Bronchial epithelial cell (primary cell): ENCODE results near the gene PLP1. TPM values are rescaled to one million over a fixed set of nuclear protein-coding genes. Genes with fewer than 3 reads are reported as not detected.
"Not testable (repeated sequence)": the region's sequence is repeated elsewhere in the genome, so short reads cannot be mapped to it uniquely, and the experiment has no call there.

Source experiments
- DNase-seq: peaks from one replicate; pipeline ENCODE4 v3.0.0-alpha.2; 2010; ENCODE audit warnings: low read depth
- FAIRE-seq: peaks from 2 replicates; lab custom pipeline; 2011; peaks lifted over from hg19 to GRCh38; lab: Jason Lieb, UNC
- H3K27me3 ChIP-seq: 2 replicates; pipeline ENCODE4 v1.5.1; 2011; ENCODE audit warnings: low read length; ENCODE audit not compliant: control insufficient read depth, insufficient read depth
- H3K36me3 ChIP-seq: 2 replicates; pipeline ENCODE4 v1.5.1; 2011; ENCODE audit warnings: low read length; ENCODE audit not compliant: control insufficient read depth, insufficient read depth
- H3K4me3 ChIP-seq: 2 replicates; pipeline ENCODE4 v1.5.1; 2011; ENCODE audit warnings: mild to moderate bottlenecking, low read depth, low read length, control low read depth
- CTCF ChIP-seq: IDR thresholded peaks from 2 replicates; pipeline ENCODE4 v1.5.1; 2011; ENCODE audit warnings: mild to moderate bottlenecking, moderate library complexity, low read length, control low read depth, inconsistent platforms; ENCODE audit not compliant: insufficient read depth, severe bottlenecking
- total RNA-seq: library from RNA; depleted of rRNA; stranded (reverse); fragments of >200 nt; gene quantifications from 2 replicates; pipeline ENCODE4 v1.2.1, GENCODE V29; 2014

PLP1 gene
- total RNA-seq, 1 donor from 2014 or later, result not detected

GRCh38 chrX:103806862-103807474 is 30.3 kb downstream of the PLP1 start:
- no peak for TF ChIP-seq CTCF
- no peaks in the 10 kb centered on the region for H3K27me3 ChIP-seq
- FAIRE-seq, result no peak

GRCh38 chrX:103811858-103812257 is 35.2 kb downstream of the PLP1 start:
- no peak overlapping the region for H3K4me3 ChIP-seq
- H3K27me3 ChIP-seq, result no peaks in the 10 kb centered on the region
- FAIRE-seq (no peak), DNase-seq (no peak)
- no peak for TF ChIP-seq CTCF
- no peaks in the 10 kb centered on the region for H3K36me3 ChIP-seq

More at GRCh38 chrX:103806862-103807474, 30.3 kb downstream of the PLP1 start:
- no peaks in the 10 kb centered on the region for H3K36me3 ChIP-seq
- no peak for DNase-seq
- H3K4me3 ChIP-seq, result no peak overlapping the region

GRCh38 chrX:103817101-103817500 is 40.5 kb downstream of the PLP1 start:
- FAIRE-seq, result not testable (repeated sequence)

GRCh38 chrX:103817502-103817901 is 40.9 kb downstream of the PLP1 start:
- Histone ChIP-seq H3K4me3 (no peak overlapping the region), H3K36me3 (no peaks in the 10 kb centered on the region), H3K27me3 (no peaks in the 10 kb centered on the region)
- FAIRE-seq (no peak), DNase-seq (peak; percentile 52)
- TF ChIP-seq CTCF, result peak; percentile 27

More at GRCh38 chrX:103817101-103817500, 40.5 kb downstream of the PLP1 start:
- H3K36me3 ChIP-seq, H3K4me3 ChIP-seq, DNase-seq, H3K27me3 ChIP-seq: not testable (repeated sequence)

- Histone ChIP-seq H3K27me3 (no peaks in the 10 kb centered on the region), H3K36me3 (no peaks in the 10 kb centered on the region), H3K4me3 (no peak overlapping the region)
- no peak for TF ChIP-seq CTCF
- DNase-seq (no peak), FAIRE-seq (no peak)
Observed at GRCh38 chrX:103818842-103819619, 42.4 kb downstream of the PLP1 start.

- H3K4me3 ChIP-seq, DNase-seq, FAIRE-seq, H3K36me3 ChIP-seq, H3K27me3 ChIP-seq: not testable (repeated sequence)
Observed at GRCh38 chrX:103820802-103821201, 44.2 kb downstream of the PLP1 start.
